Measurements from ENCODE around the gene GPR183.

The GPR183 gene

DNA sequence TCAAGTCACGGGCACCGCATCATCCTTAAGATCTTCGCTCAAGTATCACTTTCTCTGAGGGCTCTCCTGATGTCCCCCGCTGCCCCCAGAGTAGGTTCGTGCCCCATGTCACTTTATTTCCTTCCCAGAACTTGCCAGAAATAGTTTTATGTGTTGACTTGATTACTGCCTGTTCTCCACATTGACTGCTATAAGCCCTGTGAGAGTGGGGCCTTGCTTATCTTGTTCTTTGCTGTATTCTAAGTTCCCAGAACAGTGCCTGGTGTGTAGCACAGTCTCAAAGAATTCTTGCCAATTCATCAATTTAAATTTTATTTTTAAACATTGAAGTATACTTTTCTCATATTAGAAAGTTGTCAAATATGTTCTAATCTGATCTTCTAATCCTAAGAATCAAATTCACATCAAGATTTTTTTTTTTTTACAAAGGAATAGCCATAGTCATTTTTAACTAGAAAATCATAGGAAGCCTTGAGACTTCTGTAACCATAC lies 32.1 kb upstream of the GPR183 start:
- DNase-seq, result no peak

DNA sequence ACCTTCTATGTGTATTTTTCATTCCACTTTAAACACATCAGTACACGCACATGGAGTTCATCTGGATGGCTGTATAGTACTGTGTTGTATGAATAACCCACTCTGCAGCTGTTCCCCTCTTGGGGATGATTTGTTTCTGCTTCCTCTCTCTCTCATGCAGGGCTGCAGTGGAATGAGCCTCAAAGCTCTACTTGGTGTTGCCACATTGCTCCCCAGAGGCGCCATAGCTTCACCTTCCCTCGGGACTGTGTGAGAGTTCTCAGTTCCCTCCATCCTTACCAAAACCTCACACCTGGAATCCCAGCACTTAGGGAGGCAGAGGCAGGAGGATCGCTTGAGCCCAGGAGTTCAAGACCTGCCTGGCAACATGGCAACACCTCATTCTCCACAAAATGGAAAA lies 28.4 kb upstream of the GPR183 start:
- DNase-seq, result no peak

- DNase-seq, result no peak
Measured at GRCh38 chr13:99335087-99335486, 27.9 kb upstream of the GPR183 start.

DNA sequence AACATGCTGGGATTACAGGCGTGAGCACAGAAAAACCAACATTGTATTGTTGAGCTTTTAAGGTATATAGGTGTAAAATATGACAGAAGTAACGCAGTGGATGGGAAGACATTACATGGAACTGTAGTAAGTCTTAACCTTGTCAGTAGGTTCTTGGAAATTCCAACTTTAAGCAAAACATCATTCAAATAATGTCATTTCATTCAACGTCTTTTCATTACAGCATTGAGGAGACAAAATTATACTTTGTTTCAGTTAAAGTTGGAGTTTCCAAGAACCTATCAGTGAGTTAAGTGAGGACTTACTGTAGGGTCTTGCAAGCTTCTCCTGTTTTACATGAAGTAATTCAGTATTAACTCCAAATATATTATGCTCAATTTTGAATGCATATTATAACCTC lies 27.0 kb upstream of the GPR183 start:
- no peak for DNase-seq

DNA sequence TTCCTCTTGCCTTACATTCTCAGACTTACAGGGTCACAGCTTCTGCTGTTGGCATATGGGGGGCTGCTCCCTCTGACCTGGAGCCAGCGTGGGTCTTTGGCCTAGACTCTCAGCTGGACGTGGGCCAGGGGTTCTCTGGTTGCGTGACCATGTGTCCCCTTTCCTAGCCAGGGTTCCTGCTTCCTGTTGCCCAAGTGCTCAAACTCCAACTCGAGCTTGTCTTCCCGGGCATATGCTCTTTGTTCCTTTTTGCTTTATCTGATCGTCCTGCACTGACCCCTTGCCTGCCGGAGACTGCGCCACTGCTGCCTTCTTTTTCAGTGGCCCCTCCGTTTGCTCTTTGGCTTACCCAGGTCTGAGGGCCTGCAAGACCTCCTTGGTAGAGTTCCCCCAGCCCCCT lies 25.3 kb upstream of the GPR183 start:
- DNase-seq, result no peak

GRCh38 chr13:99331881-99332293 lies 24.7 kb upstream of the GPR183 start:
- no peak for DNase-seq

DNA sequence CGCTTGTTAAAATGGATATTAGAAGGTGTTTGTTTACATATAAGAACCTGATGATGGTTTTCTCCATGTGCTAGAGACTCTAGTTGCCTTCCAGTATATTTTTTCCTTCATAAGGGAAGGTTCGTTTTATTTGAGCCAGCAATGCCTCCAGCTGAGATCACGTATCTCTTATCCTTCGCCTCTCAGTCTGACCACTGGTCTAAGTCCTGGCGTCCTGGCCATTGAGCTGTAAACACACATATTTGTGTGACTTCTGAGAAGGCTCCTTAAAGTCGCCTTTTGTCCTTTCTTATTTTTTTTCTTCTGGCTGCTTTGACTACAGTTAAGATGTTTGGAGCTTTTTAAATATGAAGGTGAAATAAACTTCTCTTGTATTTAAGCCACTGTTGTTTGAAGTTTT lies 23.7 kb upstream of the GPR183 start:
- no peak for DNase-seq

DNA sequence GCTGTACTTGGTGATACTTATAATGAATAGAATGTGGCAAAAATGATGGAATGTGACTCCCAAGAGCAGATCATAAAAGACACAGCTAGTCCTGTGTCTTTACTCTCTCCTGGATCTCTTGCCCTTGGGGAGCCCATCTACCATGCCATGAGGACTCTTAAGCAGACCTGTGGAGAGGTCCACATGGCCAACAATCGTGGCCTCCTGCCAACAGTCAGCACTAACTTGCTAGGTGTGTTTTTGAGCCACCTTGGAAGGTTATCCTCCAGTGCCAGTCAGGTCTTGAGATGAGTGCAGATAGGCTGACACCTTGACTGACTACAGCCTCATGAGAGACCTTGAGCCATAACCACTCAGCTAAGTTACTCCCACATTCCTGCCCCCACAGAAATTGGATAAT lies 22.3 kb upstream of the GPR183 start:
- no peak for DNase-seq

- DNase-seq, result no peak
Measured at GRCh38 chr13:99327761-99328160, 20.6 kb upstream of the GPR183 start.

DNA sequence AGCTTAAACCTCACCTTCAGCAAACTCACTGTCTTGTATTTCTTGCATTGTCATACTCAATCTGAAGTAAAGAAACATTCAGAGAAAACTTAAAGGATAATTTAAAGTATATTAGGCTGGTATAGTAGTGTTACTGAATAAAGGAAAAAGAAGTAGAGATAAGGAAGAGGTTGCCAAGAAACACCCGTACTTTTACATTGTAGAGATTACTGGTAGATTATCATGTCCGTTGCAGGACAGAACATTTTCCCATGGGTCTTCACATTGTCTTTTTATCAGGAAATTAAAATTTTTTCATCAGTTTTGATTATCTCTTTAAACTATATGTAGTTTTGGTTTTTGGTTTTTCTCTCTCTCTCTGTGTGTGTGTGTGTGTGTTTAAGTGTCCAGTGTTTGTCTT lies 19.9 kb upstream of the GPR183 start:
- no peak for DNase-seq

GRCh38 chr13:99326012-99326411 lies 18.8 kb upstream of the GPR183 start:
- DNase-seq, result no peak

- DNase-seq, result no peak
Measured at GRCh38 chr13:99323488-99323887, 16.3 kb upstream of the GPR183 start.

DNA sequence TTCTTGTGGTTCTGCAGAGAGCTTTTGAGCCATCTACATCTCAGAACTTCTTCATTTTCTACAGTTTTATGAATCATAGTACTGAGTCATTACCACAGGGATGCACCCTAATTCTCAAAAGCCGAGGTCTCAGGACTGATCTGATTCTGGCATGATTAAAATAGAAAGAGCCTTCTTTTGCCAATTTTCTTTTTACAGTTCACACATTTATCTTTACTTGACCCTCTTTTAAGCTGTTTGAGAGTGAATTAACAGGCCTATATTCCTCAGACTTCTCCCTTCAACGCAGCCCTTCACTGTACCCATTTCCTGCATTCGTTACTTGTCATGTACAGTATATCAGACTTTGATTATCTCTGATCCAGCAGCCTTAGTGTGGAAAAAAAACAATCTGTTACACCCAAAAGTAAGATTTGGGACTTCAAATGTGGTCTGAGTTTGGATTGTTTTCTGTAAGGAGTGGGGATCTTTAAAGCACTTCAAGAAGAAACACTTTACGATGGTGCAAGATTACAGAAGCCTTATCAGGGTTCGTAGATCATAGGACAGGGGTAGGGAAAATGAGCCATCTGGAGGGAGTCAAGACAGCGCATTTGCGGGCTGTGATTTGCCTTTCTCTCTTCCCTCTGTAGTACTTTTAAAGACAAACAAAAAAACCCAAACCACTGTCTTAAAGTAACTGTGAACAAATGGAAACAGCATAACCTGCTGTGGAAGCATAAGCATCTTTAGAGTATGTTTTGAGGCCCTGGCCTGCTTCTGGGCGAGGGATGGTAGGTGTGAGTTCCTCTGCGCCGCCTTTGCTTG lies 15.3 kb upstream of the GPR183 start:
- DNase-seq, result peak in 1 of 2 experiments; percentile 24

GRCh38 chr13:99321709-99322108 lies 14.5 kb upstream of the GPR183 start:
- no peak for DNase-seq

DNA sequence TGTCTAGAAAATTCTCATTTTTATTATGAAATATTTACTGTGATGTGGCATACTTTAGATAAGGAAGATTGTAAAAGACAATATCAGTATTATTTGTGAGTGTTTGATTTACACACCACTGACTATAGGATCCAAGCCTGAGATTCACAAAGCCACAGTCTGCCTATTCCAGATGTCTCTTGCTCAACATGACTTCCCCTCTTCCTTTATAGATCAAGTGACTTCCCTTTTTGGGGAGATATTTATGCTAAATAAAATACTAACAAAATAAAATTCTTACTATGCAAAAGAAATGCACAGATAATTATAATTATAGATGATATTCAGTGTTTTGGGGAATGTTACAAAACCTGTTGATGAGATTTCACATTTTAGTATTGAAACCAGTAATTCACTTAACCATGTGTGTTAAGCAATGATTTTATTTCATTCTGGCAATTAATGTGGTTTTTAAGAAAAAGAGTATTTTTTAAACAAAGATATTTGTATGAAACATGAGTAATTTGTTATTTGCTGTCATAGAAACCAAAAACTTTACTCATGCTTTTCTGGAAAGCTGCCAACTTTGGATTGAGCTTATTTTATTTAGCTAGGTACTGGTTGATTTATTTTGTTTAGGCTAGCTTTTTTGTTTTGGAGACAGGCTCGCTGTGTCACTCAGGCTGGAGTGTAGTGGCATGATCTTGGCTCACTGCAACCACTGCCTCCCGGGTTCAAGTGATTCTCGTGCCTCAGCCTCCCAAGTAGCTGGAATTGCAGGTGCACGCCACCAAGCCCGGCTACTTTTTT lies 13.7 kb upstream of the GPR183 start:
- DNase-seq, result peak in 1 of 2 experiments; percentile 52

GRCh38 chr13:99316657-99317256 lies 9.6 kb upstream of the GPR183 start:
- DNase-seq, result no peak

GRCh38 chr13:99316224-99316623 lies 9.0 kb upstream of the GPR183 start:
- no peak for DNase-seq

GRCh38 chr13:99315186-99315585 lies 8.0 kb upstream of the GPR183 start:
- DNase-seq, result no peak

DNA sequence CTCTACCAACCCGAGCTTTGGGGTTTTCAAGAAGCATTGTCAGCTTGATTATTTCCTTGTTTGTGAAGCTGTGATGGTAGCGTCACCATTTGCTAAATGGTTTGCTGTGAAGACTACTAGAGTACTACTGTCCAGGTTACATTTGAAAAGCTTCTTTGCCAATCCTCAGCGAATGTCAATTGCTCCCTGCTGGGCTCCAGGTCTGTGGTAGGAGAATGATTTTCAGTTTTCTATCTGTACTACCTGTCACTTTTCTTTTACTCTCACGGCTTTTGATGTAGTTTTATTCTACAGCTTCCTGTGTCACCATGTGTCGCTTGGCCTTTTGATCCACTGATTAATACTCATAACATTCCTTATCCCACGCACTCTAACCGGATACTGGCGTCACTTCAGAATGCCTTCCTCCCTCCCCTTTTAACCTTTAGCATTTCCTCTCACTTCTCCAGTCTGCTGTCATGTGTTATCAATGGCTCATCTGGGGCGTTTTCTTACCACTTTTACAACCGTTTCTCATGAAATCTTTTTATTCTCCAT lies 7.5 kb upstream of the GPR183 start:
- no peak for DNase-seq

DNA sequence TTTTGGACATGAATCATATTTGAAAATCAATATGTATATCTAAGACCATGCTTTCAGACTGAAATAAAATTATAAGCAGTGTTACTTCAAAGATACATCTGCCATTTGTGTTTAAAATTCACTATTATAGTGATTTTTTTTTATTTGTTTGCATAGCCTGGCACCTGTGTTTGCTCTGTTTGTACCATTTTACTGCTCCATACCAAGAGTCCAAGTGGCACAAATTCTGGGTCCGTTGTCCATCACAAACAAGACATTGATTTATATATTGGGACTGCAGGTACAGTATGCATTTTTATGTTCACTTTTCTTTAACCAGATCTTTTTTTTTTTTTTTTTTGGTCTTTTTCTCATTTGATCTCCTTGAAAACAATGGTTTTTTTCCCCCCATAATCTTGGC lies 6.7 kb upstream of the GPR183 start:
- no peak for DNase-seq

GRCh38 chr13:99313501-99313900 lies 6.3 kb upstream of the GPR183 start:
- DNase-seq, result no peak

- no peak for DNase-seq
Measured at GRCh38 chr13:99312493-99312883, 5.3 kb upstream of the GPR183 start.

DNA sequence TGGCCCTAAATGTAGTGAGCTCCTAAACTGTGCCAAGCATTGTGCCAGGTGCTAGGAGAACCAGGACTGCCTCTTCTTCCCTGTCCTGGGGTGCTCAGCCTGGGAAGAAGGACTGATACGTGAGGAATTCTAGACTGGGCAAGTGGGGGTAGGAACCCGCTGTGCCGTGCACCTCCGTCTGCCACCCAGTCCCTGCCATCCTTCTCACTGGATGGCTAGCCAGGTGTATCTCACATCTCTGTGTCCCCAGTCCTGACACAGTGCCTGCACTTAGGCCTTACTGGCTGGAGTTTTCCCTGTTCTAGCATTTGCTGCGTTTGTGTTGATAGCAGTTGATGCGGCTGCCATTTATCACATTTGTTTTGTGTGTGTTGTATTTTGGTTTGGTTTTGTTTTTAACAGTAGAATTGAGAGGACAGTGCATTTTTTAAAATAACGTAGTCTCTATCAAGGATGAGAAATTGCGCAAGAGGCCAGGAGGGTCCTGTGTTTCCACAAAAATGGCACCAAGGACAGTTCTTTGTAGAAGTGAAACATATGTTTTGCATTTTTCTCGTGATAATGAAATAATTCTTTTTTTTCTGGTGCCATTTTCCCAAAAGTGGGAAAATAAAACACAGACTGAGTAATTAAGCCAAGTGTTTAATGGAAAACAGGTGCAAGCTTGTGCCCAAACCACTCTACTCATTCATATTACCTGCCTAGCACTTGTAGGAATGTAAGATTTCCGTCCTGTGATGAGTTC lies 4.7 kb upstream of the GPR183 start:
- no peak for DNase-seq

Data from SW 1271 (cell line).